Activated B cell treated with CpG ODN at 0.5 μM for 24 hours (primary cell): ENCODE measurements around the gene CCDC178. TPM values are rescaled to one million over a fixed set of nuclear protein-coding genes. Genes with fewer than 3 reads are reported as not detected.

Source experiments
- ATAC-seq: fragments of 200-7000 bp; cut with Tn5 transposase; one replicate; pipeline ENCODE4 v1.10.0; 2021; ENCODE audit warnings: low read depth, mild to moderate bottlenecking, moderate library complexity
- CTCF ChIA-PET: fragments of 350-600 bp; sonication (Branson Sonifier 250); formaldehyde crosslinking; loops from one replicate; lab custom pipeline; 2021; ENCODE audit warnings: antibody characterized with exemption; lab: Charles Lee
- POLR2A ChIA-PET: fragments of 350-600 bp; sonication (Branson Sonifier 250); formaldehyde crosslinking; loops from one replicate; lab custom pipeline; 2021; ENCODE audit warnings: antibody characterized with exemption; lab: Charles Lee
- DNase-seq: peaks from one replicate; pipeline ENCODE4 v3.0.0; 2022
- H3K27ac Mint-ChIP-seq: one replicate; pipeline ENCODE4 v1.8.0; 2020; ENCODE audit warnings: mixed read lengths
- H3K27me3 Mint-ChIP-seq: one replicate; pipeline ENCODE4 v1.8.0; 2021; ENCODE audit warnings: mixed read lengths
- H3K36me3 Mint-ChIP-seq: one replicate; pipeline ENCODE4 v1.8.0; 2021; ENCODE audit warnings: low read depth, mixed read lengths
- H3K4me1 Mint-ChIP-seq: one replicate; pipeline ENCODE4 v1.8.0; 2021; ENCODE audit warnings: mixed read lengths
- H3K4me3 Mint-ChIP-seq: one replicate; pipeline ENCODE4 v1.8.0; 2020; ENCODE audit warnings: mild to moderate bottlenecking, mixed read lengths
- H3K9me3 Mint-ChIP-seq: one replicate; pipeline ENCODE4 v1.8.0; 2020; ENCODE audit warnings: mixed read lengths
- intact Hi-C: fragments of 100-400 bp; cut with micrococcal nuclease; formaldehyde crosslinking; loops from one replicate; pipeline ENCODE4 v1.15.1; 2024
- total RNA-seq: library from RNA; stranded (reverse); gene quantifications from 2 replicates; pipeline ENCODE4 v1.2.3, GENCODE V29; 2022
- TF ChIP-seq, protein P1 (sequence below): fragments of 200-600 bp; IDR thresholded peaks from one replicate; pipeline ENCODE4 v1.8.0; 2022; ENCODE audit warnings: antibody characterized with exemption, mild to moderate bottlenecking

The CCDC178 gene
- total RNA-seq, 1 donor from 2014 or later = not detected

DNA sequence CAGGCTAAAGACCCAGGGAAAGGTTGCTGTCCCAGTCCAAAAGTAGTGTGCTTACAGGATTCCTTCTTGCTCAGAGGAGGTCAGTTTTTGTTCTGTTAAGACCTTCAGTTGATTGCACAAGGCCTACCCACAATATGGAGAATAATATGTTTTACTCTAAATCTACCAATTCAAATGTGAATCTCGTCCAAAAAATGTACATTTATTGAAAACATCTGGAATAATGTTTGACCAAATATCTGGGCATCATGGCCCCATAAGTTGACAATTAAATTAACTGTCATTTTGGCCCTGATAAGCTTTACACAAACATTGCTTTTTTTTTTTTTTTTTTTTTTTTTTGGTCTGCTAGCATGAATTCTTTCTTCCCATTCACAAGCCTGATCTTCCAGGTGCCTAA is 109.8 kb downstream of the CCDC178 start:
- H3K9me3 Mint-ChIP-seq = no peaks in the 10 kb centered on the region
- CTCF ChIA-PET = no interaction called here
- intact Hi-C loops = no loop called here
- no peak overlapping the region for H3K27ac Mint-ChIP-seq
- POLR2A ChIA-PET = no interaction called here
- TF ChIP-seq, protein P1, sequence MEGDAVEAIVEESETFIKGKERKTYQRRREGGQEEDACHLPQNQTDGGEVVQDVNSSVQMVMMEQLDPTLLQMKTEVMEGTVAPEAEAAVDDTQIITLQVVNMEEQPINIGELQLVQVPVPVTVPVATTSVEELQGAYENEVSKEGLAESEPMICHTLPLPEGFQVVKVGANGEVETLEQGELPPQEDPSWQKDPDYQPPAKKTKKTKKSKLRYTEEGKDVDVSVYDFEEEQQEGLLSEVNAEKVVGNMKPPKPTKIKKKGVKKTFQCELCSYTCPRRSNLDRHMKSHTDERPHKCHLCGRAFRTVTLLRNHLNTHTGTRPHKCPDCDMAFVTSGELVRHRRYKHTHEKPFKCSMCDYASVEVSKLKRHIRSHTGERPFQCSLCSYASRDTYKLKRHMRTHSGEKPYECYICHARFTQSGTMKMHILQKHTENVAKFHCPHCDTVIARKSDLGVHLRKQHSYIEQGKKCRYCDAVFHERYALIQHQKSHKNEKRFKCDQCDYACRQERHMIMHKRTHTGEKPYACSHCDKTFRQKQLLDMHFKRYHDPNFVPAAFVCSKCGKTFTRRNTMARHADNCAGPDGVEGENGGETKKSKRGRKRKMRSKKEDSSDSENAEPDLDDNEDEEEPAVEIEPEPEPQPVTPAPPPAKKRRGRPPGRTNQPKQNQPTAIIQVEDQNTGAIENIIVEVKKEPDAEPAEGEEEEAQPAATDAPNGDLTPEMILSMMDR = no peak
- no peak for ATAC-seq
- no peaks in the 10 kb centered on the region for H3K4me1 Mint-ChIP-seq
- no peaks in the 10 kb centered on the region for H3K27me3 Mint-ChIP-seq
- no peaks in the 10 kb centered on the region for H3K36me3 Mint-ChIP-seq
- H3K4me3 Mint-ChIP-seq = no peak overlapping the region
- no peak for DNase-seq

DNA sequence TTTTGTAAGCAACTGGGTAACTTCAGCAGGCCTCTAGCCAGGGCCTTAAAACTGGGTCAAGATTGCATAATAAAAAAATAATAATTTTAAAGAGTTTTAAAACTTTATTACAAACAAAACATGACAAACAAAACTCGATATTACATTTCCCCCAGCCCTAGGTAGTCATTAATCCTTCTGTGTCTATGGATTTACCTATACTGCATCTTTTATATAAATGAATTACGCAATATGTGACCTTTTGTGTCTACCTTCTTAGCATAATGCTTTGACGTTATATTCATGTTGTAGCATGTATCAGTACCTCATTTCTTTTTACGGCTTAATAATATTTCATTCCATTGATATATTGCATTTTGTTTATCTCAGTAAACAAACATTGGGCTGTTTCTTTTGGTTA is 113.5 kb downstream of the CCDC178 start:
- Mint-ChIP-seq H3K4me1 (no peaks in the 10 kb centered on the region), H3K36me3 (no peaks in the 10 kb centered on the region), H3K4me3 (no peak overlapping the region), H3K27ac (no peak overlapping the region), H3K27me3 (no peaks in the 10 kb centered on the region), H3K9me3 (no peaks in the 10 kb centered on the region)
- CTCF ChIA-PET = no interaction called here
- intact Hi-C loops = no loop called here
- TF ChIP-seq, protein P1 = no peak
- no peak for DNase-seq
- POLR2A ChIA-PET = no interaction called here
- no peak for ATAC-seq

DNA sequence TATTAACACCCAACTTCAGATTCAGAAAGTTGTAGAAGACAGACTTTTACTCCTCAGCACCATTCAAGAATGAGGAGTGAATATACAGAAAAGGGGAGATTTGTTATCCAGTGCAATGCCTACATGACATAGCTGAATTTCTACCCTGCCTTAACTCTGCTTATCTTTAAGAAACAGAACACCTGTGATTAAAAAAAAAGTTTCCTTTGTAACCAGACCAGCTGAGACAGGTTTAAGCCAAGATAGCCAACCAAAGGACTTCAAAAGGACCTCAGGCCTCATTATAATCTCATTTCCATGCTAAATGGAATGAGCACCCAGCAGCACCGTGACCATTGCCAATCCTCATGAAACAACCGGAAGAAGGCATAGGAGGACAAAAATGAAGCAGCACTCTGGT is 122.9 kb downstream of the CCDC178 start:
- CTCF ChIA-PET = no interaction called here
- no peaks in the 10 kb centered on the region for H3K36me3 Mint-ChIP-seq
- no peak overlapping the region for H3K27ac Mint-ChIP-seq
- TF ChIP-seq, protein P1 = no peak
- no peaks in the 10 kb centered on the region for H3K27me3 Mint-ChIP-seq
- ATAC-seq (no peak), DNase-seq (no peak)
- no peaks in the 10 kb centered on the region for H3K4me1 Mint-ChIP-seq
- no peaks in the 10 kb centered on the region for H3K9me3 Mint-ChIP-seq
- intact Hi-C loops = no loop called here
- no peak overlapping the region for H3K4me3 Mint-ChIP-seq
- POLR2A ChIA-PET = no interaction called here

DNA sequence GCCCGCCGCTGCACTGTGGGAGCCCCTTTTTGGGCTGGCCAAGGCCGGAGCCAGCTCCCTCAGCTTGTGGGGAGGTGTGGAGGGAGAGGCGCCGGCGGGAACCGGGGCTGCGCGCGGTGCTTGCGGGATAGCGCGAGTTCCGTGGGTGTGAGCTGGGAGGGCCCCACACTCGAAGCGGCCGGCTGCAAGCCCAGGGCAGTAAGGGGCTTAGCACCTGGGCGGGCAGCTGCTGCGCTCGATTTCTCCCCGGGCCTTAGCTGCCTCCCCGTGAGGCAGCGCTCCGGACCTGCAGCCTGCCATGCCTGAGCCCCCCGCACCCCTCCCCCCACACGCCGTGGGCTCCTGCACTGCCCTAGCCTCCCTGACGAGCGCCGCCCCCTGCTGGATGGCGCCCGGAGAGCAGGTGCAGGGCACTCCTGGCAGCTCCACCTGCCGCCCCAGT is 124.4 kb downstream of the CCDC178 start:
- Mint-ChIP-seq H3K9me3 (no peaks in the 10 kb centered on the region), H3K4me1 (no peaks in the 10 kb centered on the region), H3K4me3 (no peak overlapping the region), H3K27ac (no peak overlapping the region), H3K36me3 (no peaks in the 10 kb centered on the region), H3K27me3 (no peaks in the 10 kb centered on the region)
- DNase-seq (no peak), ATAC-seq (no peak)
- TF ChIP-seq, protein P1 = no peak
- intact Hi-C loops = no loop called here
- CTCF ChIA-PET = no interaction called here
- POLR2A ChIA-PET = no interaction called here

DNA sequence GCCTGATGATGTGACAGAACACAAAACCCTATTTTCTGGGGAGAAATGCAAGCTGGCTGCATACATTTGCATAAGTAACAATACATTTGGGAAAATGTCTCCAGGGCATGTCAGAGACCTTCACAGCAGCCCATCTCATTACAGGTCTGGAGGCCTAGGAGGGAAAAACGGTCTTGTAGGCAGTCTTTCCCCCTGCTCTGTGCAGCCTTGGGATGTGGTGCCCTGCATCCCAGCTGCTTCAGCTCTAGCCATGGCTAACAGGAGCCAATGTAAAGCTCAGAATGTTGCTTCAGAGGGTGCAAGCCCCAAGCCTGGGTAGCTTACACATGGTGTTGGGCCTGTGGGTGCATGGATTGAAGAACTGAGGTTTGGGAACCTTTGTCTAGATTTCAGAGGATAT is 133.0 kb downstream of the CCDC178 start:
- Mint-ChIP-seq H3K27ac (no peak overlapping the region), H3K4me1 (no peaks in the 10 kb centered on the region), H3K4me3 (no peak overlapping the region), H3K9me3 (no peaks in the 10 kb centered on the region), H3K36me3 (no peaks in the 10 kb centered on the region), H3K27me3 (no peaks in the 10 kb centered on the region)
- CTCF ChIA-PET = no interaction called here
- ATAC-seq (no peak), DNase-seq (no peak)
- POLR2A ChIA-PET = no interaction called here
- intact Hi-C loops = no loop called here
- TF ChIP-seq, protein P1 = no peak
